Upper lobe of left lung (tissue), 6 donors: ENCODE measurements around the gene SQSTM1. TPM values are rescaled to one million over a fixed set of nuclear protein-coding genes. Genes with fewer than 3 reads are reported as not detected.
A peak's percentile ranks its signal among the peaks of the same experiment; 100 is the strongest.

Experiments
- ATAC-seq, 2 donors: fragments of 200-7000 bp; cut with Tn5 transposase; one replicate each; pipeline ENCODE4 v1.9.1; 2022; ENCODE audit warnings: mild to moderate bottlenecking in 2 of 2, moderate library complexity in 2 of 2; ENCODE audit not compliant: low FRiP score in 2 of 2
- DNase-seq, 2 donors: peaks; one replicate each; pipeline ENCODE4 v3.0.0-alpha.2; 2019 to 2020
- H3K27ac ChIP-seq, 4 donors: fragments of 200-600 bp; sonication (generic); one replicate each; pipeline ENCODE4 v1.5.1; 2016 to 2019
- H3K27me3 ChIP-seq, 4 donors: fragments of 200-600 bp; sonication (generic); one replicate each; pipeline ENCODE4 v1.5.1; 2017 to 2019
- H3K36me3 ChIP-seq, 4 donors: fragments of 200-600 bp; sonication (generic); one replicate each; pipeline ENCODE4 v1.5.1; 2016 to 2019
- H3K4me1 ChIP-seq, 4 donors: fragments of 200-600 bp; sonication (generic); one replicate each; pipeline ENCODE4 v1.5.1; 2018 to 2019
- H3K4me3 ChIP-seq, 4 donors: fragments of 200-600 bp; sonication (generic); one replicate each; pipeline ENCODE4 v1.5.1; 2017 to 2019; ENCODE audit warnings: mild to moderate bottlenecking in 2 of 4, moderate library complexity in 1 of 4
- H3K9me3 ChIP-seq, 4 donors: fragments of 200-600 bp; sonication (generic); one replicate each; pipeline ENCODE4 v1.5.1; 2018 to 2019
- EP300 ChIP-seq, 4 donors: sonication (generic); formaldehyde crosslinking; IDR thresholded peaks; one replicate each; pipeline ENCODE4 v1.5.1; 2017; ENCODE audit warnings: antibody characterized with exemption in 4 of 4, control low read depth in 2 of 4
- POLR2A ChIP-seq, 4 donors: fragments of 450-650 bp; IDR thresholded peaks; one replicate each; pipeline ENCODE4 v1.5.1; 2016 to 2017; ENCODE audit warnings: antibody characterized with exemption in 4 of 4, mild to moderate bottlenecking in 2 of 4
- POLR2AphosphoS5 ChIP-seq, 2 donors: sonication (generic); formaldehyde crosslinking; IDR thresholded peaks; one replicate each; pipeline ENCODE4 v1.5.1; 2017; ENCODE audit warnings: antibody characterized with exemption in 2 of 2
- WGBS, 2 donors: methylation state at CpG; one replicate each; pipeline ENCODE4 v1.1.5; 2017 to 2018; 5-methylcytosine and 5-hydroxymethylcytosine counted together
- total RNA-seq, 6 donors: library from RNA; depleted of rRNA in 4 of 6; stranded (reverse); fragments of >200 nt in 4 of 6; gene quantifications; one replicate each; pipeline versions ENCODE4 v1.1.0 to v1.2.1, GENCODE V29; 2016 to 2021
- TF ChIP-seq, protein P1 (sequence below), 6 experiments: fragments of 450-650 bp in 4 of 6; fragments of 200-600 bp in 2 of 6; sonication (generic) in 2 of 6; IDR thresholded peaks; one replicate each; pipeline ENCODE4 v1.5.1; 2016 to 2019; ENCODE audit warnings: antibody characterized with exemption in 6 of 6
- donor health status: DM: no; HTN: no; CAD: no; lungs with moderate emphysema.
- donor health status: DM: no; HTN: yes; CAD: no; lungs with severe emphysema.

Gene SQSTM1
- total RNA-seq, 6 donors from 2014 or later, result 390 to 666 (median 574) TPM

DNA sequence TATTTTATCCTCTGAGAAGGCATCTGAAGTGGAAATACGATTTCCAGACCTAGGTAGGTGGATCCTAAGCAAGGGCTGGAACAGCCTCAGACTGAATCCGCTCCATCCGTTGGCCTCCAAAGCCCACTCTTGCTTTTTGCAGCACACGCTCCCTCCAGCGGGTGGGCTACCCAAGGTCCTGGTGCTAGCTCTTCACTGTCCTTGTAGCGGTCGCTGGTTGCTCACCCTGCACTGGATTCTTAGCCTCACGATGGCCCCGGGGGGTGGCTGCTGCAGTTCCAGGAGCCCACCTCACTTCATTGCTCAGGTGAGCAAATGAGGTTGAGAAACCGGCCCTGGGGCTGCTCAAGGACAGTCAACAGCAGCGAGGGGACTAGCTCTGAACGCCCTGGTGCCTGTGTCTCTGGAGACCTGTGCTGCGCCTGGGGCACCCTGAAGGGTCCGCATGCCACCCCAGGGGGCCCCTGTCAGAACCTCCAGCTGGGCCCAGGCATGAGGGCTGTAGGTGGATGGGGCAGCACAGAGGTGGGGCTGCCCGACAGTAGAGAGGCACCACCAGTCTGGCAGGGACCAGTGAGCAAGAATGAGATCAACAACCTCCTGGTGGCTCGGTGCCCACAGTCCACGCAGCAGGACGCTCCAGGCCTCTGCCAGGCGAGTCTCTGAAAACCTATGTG, 18.4 kb upstream of the SQSTM1 start:
- DNase-seq, result peak in 1 of 2 donors; percentile 62
- Histone ChIP-seq H3K27me3 (no peaks in the 10 kb centered on the region), H3K4me3 (no peak overlapping the region), H3K9me3 (no peaks in the 10 kb centered on the region), H3K4me1 (peaks cover 28 to 46% (median 37%) of the 10 kb centered on the region in 4 donors), H3K36me3 (peaks cover 22 to 43% (median 41%) of the 10 kb centered on the region in 4 donors), H3K27ac (no peak overlapping the region)
- TF ChIP-seq, protein P1, sequence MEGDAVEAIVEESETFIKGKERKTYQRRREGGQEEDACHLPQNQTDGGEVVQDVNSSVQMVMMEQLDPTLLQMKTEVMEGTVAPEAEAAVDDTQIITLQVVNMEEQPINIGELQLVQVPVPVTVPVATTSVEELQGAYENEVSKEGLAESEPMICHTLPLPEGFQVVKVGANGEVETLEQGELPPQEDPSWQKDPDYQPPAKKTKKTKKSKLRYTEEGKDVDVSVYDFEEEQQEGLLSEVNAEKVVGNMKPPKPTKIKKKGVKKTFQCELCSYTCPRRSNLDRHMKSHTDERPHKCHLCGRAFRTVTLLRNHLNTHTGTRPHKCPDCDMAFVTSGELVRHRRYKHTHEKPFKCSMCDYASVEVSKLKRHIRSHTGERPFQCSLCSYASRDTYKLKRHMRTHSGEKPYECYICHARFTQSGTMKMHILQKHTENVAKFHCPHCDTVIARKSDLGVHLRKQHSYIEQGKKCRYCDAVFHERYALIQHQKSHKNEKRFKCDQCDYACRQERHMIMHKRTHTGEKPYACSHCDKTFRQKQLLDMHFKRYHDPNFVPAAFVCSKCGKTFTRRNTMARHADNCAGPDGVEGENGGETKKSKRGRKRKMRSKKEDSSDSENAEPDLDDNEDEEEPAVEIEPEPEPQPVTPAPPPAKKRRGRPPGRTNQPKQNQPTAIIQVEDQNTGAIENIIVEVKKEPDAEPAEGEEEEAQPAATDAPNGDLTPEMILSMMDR (IDR thresholded peaks at IDR 0.05), result no peak
- TF ChIP-seq POLR2A (IDR thresholded peaks at IDR 0.05) (no peak), EP300 (IDR thresholded peaks at IDR 0.05) (no peak), POLR2AphosphoS5 (IDR thresholded peaks at IDR 0.05) (no peak)
- no peak for ATAC-seq
- 80 to 90% methylated on average over 6 to 18 of the region's 19 CpGs for WGBS, 2 donors

DNA sequence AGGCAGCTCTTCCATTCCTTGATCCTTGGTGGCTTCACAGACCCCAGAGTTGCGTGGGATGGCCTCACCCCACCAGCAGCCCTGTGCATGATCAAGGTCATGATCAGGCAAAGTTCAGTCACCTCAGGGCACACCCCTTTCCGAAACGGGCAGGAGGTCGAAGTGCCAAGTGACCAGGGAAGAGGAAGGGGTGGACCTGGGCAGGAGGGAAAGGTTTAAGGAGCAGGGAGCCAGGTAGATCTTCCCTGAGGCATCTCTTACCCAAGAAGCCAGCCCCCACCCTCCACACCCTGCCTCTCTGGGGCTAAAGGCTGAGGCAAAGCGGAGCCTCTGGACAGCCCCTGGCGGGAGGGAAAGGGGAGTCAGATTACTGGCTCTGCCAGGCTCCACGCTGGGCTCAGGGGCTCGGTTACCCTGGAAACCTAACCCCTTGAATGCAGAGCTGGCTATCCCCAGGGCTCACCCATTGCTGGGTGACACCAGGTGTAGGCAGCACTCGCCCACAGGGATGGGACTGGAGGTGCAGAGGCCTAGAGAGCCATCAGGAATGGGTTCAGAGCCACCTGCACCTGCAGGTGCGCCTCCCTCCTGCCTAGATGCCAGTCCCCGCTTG, 17.6 kb upstream of the SQSTM1 start:
- no peaks in the 10 kb centered on the region for H3K9me3 ChIP-seq
- no peaks in the 10 kb centered on the region for H3K27me3 ChIP-seq
- 66 to 81% methylated on average over 6 to 11 of the region's 11 CpGs for WGBS, 2 donors
- peaks cover 35 to 53% (median 40%) of the 10 kb centered on the region in 4 donors for H3K4me1 ChIP-seq
- no peak overlapping the region for H3K4me3 ChIP-seq
- no peak for TF ChIP-seq POLR2A (IDR thresholded peaks at IDR 0.05)
- no peak for TF ChIP-seq POLR2AphosphoS5 (IDR thresholded peaks at IDR 0.05)
- TF ChIP-seq, protein P1 (IDR thresholded peaks at IDR 0.05), result no peak
- no peak for TF ChIP-seq EP300 (IDR thresholded peaks at IDR 0.05)
- no peak for ATAC-seq
- peaks cover 17 to 36% (median 34%) of the 10 kb centered on the region in 4 donors for H3K36me3 ChIP-seq
- no peak for DNase-seq
- H3K27ac ChIP-seq, result peak overlapping the region in 2 of 4 donors; percentile 21 to 93

DNA sequence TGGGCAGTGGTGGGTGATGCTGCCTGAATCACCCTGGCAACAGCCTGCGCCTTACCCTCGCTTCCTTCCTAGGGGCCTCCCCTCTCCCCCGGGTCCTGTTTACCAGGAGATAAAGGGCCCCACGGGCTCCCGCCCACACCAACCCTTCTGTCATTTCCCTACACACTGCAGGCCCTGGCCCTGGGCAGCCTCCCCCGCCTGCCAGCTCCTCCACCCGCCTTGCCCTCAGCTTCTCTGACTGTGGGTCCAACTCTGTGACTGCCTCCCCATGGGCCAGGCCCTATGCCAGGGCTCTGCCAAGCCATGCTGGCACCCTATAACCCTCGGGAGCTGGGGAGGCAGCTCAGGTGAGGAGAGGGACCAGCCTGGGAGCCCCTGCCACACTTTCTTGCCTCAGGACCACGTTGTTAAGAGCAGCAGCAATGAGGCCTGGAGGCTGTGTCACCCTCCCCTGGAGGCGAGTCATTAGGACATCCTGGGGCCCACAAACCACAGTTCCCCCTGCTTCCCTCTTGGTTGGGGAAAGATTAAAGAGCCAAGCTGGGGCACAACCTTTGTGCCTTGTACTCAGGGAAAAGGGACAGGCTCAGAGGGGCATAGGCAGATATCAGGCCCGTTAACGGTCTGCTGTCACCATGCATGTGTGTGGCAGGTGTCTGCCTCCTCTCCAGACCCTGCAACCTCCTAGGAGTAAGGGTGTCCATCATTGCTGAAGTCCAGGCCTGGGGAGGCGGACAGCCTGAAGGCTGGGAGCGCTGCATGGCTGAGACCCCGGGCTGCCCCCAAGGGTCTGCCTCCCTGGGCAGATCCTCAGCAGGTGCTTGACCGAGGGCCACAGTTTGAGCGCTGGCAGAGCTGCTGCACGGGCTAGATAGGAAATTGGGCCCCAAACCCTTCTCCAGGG, 16.8 kb upstream of the SQSTM1 start:
- peak overlapping the region in 1 of 4 donors; percentile 99 for H3K4me3 ChIP-seq
- peaks cover 11 to 27% (median 25%) of the 10 kb centered on the region in 4 donors for H3K36me3 ChIP-seq
- H3K9me3 ChIP-seq, result no peaks in the 10 kb centered on the region
- ATAC-seq, result no peak
- no peak for TF ChIP-seq EP300 (IDR thresholded peaks at IDR 0.05)
- TF ChIP-seq POLR2A (IDR thresholded peaks at IDR 0.05), result no peak
- no peak for TF ChIP-seq POLR2AphosphoS5 (IDR thresholded peaks at IDR 0.05)
- TF ChIP-seq, protein P1 (IDR thresholded peaks at IDR 0.05), result no peak
- H3K4me1 ChIP-seq, result peaks cover 37 to 58% (median 41%) of the 10 kb centered on the region in 4 donors
- peak; percentile 58 to 71 for DNase-seq
- H3K27me3 ChIP-seq, result no peaks in the 10 kb centered on the region
- H3K27ac ChIP-seq, result peak overlapping the region in 3 of 4 donors; percentile 21 to 97 (median 93)
- 44 to 54% methylated on average over 7 to 12 of the region's 18 CpGs for WGBS, 2 donors

DNA sequence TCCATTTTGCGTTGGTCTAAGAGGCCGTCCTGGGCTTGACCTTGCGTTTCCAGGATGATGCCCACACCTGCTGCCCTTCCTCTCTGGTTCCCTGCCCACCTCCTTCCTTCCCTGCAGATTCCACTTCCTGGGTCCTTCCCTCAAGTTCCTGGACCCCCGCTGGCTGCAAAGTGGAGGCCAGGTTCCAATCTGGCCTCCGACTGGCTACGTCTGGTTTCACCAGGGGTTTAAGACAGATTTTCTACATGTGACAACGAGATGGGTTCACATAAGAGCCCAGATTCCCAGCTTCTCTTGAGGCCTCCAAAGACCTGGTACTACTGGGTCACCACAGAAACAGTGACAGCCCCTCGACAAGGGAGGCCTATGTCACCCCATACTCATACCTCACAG, 16.2 kb upstream of the SQSTM1 start:
- DNase-seq, result no peak
- Histone ChIP-seq H3K36me3 (peaks cover 4 to 21% (median 19%) of the 10 kb centered on the region in 4 donors), H3K9me3 (no peaks in the 10 kb centered on the region), H3K27me3 (no peaks in the 10 kb centered on the region), H3K4me1 (peaks cover 37 to 58% (median 41%) of the 10 kb centered on the region in 4 donors), H3K4me3 (peak overlapping the region in 1 of 4 donors; percentile 99), H3K27ac (peak overlapping the region in 3 of 4 donors; percentile 12 to 97 (median 93))
- ATAC-seq, result no peak
- 81 to 91% methylated on average over 6 to 8 of the region's 8 CpGs for whole genome bisulfite sequencing, 2 donors
- TF ChIP-seq EP300 (IDR thresholded peaks at IDR 0.05) (no peak), POLR2AphosphoS5 (IDR thresholded peaks at IDR 0.05) (no peak), POLR2A (IDR thresholded peaks at IDR 0.05) (no peak)
- TF ChIP-seq, protein P1 (IDR thresholded peaks at IDR 0.05), result no peak
